GM13977 (cell line): ENCODE data around the gene RAB6B.
"Not testable (repeated sequence)": the region's sequence is repeated elsewhere in the genome, so short reads cannot be mapped to it uniquely, and the experiment has no call there.

Experiments used
- DNase-seq: peaks from one replicate; pipeline ENCODE4 v3.0.0; 2012; ENCODE audit warnings: low spot score
- in situ Hi-C: fragments of 300-500 bp; cut with MboI; formaldehyde crosslinking; loops from one replicate; pipeline ENCODE4 v1.12.0; 2022; ENCODE audit warnings: low sequenced_read_pairs, low pct_unique_long_range_greater_than_20kb, mixed read lengths, inconsistent platforms; ENCODE audit not compliant: unreplicated experiment
- TF ChIP-seq, protein P1 (sequence below): IDR thresholded peaks from 2 replicates; pipeline ENCODE4 v1.5.1; 2012; ENCODE audit warnings: mild to moderate bottlenecking, control low read depth; ENCODE audit not compliant: insufficient read depth; ENCODE audit errors: extremely low read depth, missing control alignments

RAB6B gene

DNA sequence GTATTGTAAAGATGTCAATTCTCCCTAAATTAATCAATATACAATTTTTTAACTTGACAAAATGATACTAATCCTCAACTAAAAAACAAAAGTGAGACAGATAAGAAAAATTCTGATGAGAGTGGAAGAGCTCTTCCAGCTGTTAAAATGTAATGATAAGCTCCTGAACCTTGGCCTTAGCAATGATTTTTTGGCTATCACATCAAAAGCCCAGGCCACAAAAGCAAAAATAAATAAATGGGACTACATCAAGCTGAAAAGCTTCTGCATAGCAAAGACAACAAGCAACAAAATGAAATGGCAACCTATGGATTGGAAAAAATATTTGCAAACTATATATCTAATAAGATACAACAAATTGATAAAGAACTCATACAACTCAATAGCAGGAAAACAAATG, 114.1 kb downstream of the RAB6B start:
- TF ChIP-seq, protein P1, sequence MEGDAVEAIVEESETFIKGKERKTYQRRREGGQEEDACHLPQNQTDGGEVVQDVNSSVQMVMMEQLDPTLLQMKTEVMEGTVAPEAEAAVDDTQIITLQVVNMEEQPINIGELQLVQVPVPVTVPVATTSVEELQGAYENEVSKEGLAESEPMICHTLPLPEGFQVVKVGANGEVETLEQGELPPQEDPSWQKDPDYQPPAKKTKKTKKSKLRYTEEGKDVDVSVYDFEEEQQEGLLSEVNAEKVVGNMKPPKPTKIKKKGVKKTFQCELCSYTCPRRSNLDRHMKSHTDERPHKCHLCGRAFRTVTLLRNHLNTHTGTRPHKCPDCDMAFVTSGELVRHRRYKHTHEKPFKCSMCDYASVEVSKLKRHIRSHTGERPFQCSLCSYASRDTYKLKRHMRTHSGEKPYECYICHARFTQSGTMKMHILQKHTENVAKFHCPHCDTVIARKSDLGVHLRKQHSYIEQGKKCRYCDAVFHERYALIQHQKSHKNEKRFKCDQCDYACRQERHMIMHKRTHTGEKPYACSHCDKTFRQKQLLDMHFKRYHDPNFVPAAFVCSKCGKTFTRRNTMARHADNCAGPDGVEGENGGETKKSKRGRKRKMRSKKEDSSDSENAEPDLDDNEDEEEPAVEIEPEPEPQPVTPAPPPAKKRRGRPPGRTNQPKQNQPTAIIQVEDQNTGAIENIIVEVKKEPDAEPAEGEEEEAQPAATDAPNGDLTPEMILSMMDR, result no peak
- in situ Hi-C loops, result no loop called here
- DNase-seq, result no peak

DNA sequence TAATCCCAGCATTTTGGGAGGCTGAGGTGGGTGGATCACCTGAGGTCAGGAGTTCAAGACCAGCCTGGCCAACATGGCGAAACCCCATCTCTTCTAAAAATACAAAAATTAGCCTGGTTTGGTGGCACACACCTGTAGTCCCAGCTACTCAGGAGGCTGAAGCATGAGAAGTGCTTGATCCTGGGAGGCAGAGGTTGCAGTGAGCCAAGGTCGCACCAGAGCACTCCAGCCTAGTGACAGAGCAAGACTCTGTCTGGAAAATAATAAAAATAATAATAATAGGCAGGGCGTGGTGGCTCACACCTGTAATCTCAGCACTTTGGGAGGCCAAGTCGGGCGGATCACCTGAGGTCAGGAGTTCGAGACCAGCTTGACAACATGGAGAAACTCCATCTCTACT, 114.9 kb downstream of the RAB6B start:
- DNase-seq, in situ Hi-C loops: not testable (repeated sequence)

DNA sequence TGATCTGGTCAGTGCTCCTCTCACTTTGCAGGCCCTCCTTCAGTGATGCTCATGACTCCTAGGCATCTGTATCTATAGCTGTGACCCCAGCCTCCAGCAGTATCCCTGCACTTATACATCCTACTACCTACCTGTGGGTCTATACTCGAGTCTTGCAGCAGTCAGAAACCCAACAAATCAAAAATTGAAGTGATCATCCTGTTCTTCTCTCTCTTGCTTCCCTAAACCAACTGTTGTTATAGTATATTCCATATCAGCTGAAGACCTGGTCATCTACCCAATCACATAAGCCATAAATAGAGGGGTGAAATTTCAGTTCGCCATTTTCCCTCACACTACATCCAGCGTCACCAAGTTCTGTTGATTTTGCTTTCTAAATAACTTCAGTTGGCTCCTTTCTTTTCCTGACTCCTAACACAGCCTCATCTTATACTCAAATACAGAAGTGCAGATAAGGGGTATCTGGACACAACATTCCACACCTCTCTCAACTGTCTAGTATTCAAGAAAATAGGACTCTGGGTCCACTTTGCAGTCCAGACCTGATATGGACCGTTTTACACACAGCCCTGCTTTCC, 116.0 kb downstream of the RAB6B start:
- TF ChIP-seq, protein P1, result no peak
- in situ Hi-C loops, result no loop called here
- DNase-seq, result no peak

DNA sequence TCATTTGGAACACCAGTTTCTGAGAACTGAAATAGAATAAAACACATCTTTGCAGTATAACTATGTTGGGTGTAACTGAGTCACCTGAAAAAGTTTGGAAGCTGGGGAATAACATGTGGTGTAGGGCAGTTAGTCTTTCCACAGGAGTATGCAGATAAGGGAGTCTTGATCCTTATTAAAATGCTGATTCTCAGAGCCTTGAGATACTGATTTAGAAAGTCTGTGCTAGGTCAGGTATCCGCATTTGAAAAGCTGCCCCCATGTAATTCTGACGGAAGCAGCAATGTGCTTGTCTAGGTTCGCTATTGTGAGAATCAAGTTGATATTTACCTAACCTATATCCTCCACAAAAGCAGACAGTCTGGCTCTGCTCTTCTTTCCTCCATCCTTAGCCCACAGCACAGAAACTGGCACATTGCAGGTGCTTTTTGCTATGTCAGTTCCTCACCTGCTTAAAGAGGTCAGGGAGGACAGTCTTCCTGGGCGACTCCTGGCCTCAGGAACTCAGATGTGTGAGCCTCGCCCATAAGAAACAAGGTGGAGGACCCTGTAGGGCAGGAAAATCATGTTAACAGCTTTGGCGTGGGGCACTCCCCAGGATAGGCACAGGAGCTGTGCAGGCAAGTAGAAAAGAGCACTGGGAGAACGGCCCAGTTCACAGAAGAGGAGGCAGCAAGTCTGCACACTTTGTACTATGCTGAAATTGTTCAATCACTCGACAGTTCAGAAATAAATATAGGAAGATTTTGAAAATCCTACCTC, 117.7 kb downstream of the RAB6B start:
- no peak for DNase-seq
- in situ Hi-C loops, result no loop called here
- TF ChIP-seq, protein P1, result no peak

DNA sequence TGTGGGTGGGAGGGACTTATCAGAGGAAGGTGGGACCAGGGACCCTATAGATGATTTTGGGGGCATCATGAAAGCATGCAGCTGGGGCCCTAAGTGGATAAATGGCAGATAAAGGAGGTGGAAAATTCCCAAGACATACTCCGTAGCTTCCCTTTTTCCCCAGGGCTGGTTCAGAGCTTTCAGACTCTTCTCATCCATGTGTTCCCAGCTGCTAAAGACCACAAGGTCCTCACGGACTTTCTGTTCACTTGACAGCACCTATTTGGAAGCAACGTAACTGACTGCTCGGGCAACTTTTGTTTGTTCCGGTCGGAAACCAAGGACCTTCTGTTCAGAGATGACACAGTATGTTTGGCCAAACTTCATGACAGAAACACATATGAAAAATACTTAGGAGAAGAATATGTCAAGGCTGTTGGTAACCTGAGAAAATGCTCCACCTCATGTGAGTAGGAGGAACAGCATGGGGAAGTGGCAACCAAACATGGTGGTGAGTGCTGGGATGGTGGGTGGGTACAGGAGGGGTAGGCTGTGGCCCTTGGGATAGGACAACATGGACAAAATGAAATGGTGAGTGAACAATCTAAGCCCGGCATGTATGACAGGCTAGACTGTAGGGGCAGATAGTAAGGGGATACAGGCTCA, 118.8 kb downstream of the RAB6B start:
- in situ Hi-C loops, result no loop called here
- TF ChIP-seq, protein P1, result no peak
- no peak for DNase-seq

DNA sequence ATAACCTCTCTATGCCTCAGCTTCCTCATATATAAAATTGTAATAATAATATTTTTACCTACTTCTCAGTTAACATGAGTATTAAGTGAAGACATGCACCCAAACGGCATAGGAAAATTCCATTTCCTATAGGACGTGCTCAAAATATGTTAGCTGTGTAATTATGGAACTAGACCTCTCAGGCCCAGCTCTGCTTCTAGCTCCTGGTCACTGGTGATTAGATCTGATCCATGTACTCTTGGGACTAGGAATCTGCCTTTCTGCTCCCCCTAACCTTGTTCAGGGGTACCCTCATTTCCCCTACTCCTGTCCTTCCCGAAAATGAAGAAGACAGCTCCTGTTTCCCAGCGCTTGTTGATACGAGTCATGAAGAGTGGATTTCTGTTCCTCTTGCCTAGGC, 119.8 kb downstream of the RAB6B start:
- in situ Hi-C loops, result no loop called here
- TF ChIP-seq, protein P1, result no peak
- no peak for DNase-seq

DNA sequence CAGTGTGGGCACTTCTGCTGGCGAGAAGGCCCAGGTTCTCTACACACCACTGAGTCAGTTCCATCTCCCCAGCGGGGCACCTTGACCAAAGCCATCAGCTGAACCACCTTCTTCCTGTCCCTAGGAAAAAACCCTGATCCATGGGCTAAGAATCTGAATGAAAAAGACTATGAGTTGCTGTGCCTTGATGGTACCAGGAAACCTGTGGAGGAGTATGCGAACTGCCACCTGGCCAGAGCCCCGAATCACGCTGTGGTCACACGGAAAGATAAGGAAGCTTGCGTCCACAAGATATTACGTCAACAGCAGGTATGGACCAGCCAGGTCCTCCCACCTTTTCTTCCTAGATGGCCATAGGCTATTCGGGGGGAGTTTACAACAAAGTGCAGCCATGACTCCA, 120.4 kb downstream of the RAB6B start:
- in situ Hi-C loops, result no loop called here
- DNase-seq, result no peak
- TF ChIP-seq, protein P1, result no peak
